GM23338 (cell line): ENCODE data around the gene LTBR.

Source experiments
- CREB1 ChIP-seq: fragments of 250-450 bp; sonication (Bioruptor Pico); IDR thresholded peaks from 2 replicates; pipeline ENCODE4 v1.5.0; 2020; ENCODE audit warnings: low read depth, mild to moderate bottlenecking, moderate library complexity
- CTCF ChIP-seq, 2 experiments: fragments of 200-600 bp in 1 of 2; sonication (generic) in 1 of 2; conservative IDR thresholded peaks; 2 replicates each; pipeline versions ENCODE4 v1.5.1 to v1.6.1; 2016 to 2017; ENCODE audit warnings: antibody characterized with exemption in 2 of 2, low read depth in 2 of 2, mild to moderate bottlenecking in 2 of 2, moderate library complexity in 1 of 2
- ETS1 ChIP-seq: IDR thresholded peaks from 2 replicates; pipeline ENCODE4 v1.6.1; 2016; ENCODE audit warnings: antibody characterized with exemption
- EZH2 ChIP-seq: fragments of 200-600 bp; sonication (generic); IDR thresholded peaks from one replicate; pipeline ENCODE4 v1.8.0; 2017; ENCODE audit warnings: antibody characterized with exemption, mild to moderate bottlenecking, low read depth; ENCODE audit not compliant: unreplicated experiment
- EZH2phosphoT487 ChIP-seq: fragments of 200-600 bp; sonication (generic); IDR thresholded peaks from one replicate; pipeline ENCODE4 v1.8.1; 2018; ENCODE audit warnings: antibody characterized with exemption; ENCODE audit not compliant: unreplicated experiment
- JUNB ChIP-seq: IDR thresholded peaks from one replicate; pipeline ENCODE4 v1.6.1; 2016; ENCODE audit warnings: antibody characterized with exemption; ENCODE audit not compliant: unreplicated experiment
- NANOG ChIP-seq: IDR thresholded peaks from 2 replicates; pipeline ENCODE4 v1.6.1; 2016; ENCODE audit warnings: antibody characterized with exemption, borderline replicate concordance
- POLR2AphosphoS5 ChIP-seq: IDR thresholded peaks from 2 replicates; pipeline ENCODE4 v1.6.1; 2016; ENCODE audit warnings: antibody characterized with exemption, low read depth
- REST ChIP-seq: IDR thresholded peaks from one replicate; pipeline ENCODE4 v1.6.1; 2018; ENCODE audit warnings: antibody characterized with exemption; ENCODE audit not compliant: unreplicated experiment
- STAT1 ChIP-seq: IDR thresholded peaks from one replicate; pipeline ENCODE4 v1.6.1; 2016; ENCODE audit warnings: antibody characterized with exemption; ENCODE audit not compliant: unreplicated experiment
- ZNF462 ChIP-seq: fragments of 250-450 bp; sonication (Bioruptor Pico); IDR thresholded peaks from 2 replicates; pipeline ENCODE4 v1.5.0; 2020; ENCODE audit warnings: mild to moderate bottlenecking, moderate library complexity

GRCh38 chr12:6386491-6386890 is 2.5 kb downstream of the LTBR start:
- TF ChIP-seq REST = no peak
- no peak for TF ChIP-seq CTCF (conservative IDR thresholded peaks at IDR 0.05; ENCODE audit: low read depth in 2 of 2)
- TF ChIP-seq ETS1 = no peak
- TF ChIP-seq POLR2AphosphoS5 = no peak
- TF ChIP-seq EZH2 = no peak
- TF ChIP-seq NANOG = no peak
- TF ChIP-seq JUNB = no peak
- no peak for TF ChIP-seq CREB1 (CRISPR knock-in tag)
- TF ChIP-seq EZH2phosphoT487 = no peak
- TF ChIP-seq ZNF462 (CRISPR knock-in tag) = no peak
- no peak for TF ChIP-seq STAT1
